HCT116 (cell line): ENCODE data around the gene ADGRE2. TPM values are rescaled to one million over a fixed set of nuclear protein-coding genes. Genes with fewer than 3 reads are reported as not detected.

Source experiments
- ATAC-seq: fragments of 200-7000 bp; cut with Tn5 transposase; 2 replicates; pipeline ENCODE4 v1.9.1; 2020; ENCODE audit warnings: mild to moderate bottlenecking, moderate library complexity
- BruUV-seq: library from RNA; stranded (reverse); fragments of 400-500 nt; replicated peaks from 2 replicates; lab custom pipeline; 2021; lab: Mats Ljungman, UMichigan
- CTCF ChIA-PET: fragments of 300-600 bp; sonication (Branson Sonifier 250); formaldehyde crosslinking; loops from one replicate; lab custom pipeline; 2021; ENCODE audit warnings: antibody characterized with exemption; lab: Charles Lee
- POLR2A ChIA-PET: fragments of 300-600, 350-600 bp; sonication (Branson Sonifier 250); formaldehyde crosslinking; loops from one replicate; lab custom pipeline; 2021; ENCODE audit warnings: antibody characterized with exemption; lab: Charles Lee
- RAD21 ChIA-PET, 2 experiments: fragments of 300-600 bp; sonication (Branson Sonifier 250); formaldehyde crosslinking; loops; one replicate each; lab custom pipeline; 2023; ENCODE audit warnings: low total read pairs in 2 of 2; ENCODE audit not compliant: uncharacterized antibody in 2 of 2, unreplicated experiment in 2 of 2, low non-redundant PET in 1 of 2; lab: Charles Lee
- DNase-seq: peaks from one replicate; pipeline ENCODE4 v3.0.0-alpha.2; 2010; ENCODE audit warnings: low read depth, low spot score
- H2AFZ ChIP-seq: fragments of 200-600 bp; shearing (Covaris generic), sonication (generic); 2 replicates; pipeline ENCODE4 v1.6.1; 2017; ENCODE audit warnings: low read depth, mixed run types, mixed read lengths, antibody characterized with exemption, low read length; ENCODE audit not compliant: poor library complexity, severe bottlenecking
- H3K27ac ChIP-seq: 2 replicates; pipeline ENCODE4 v1.5.1; 2012; ENCODE audit warnings: low read depth, low read length
- H3K27me3 ChIP-seq: fragments of 200-600 bp; sonication (generic); 2 replicates; pipeline ENCODE4 v1.6.1; 2016; ENCODE audit warnings: mixed run types, low read length, mixed read lengths; ENCODE audit not compliant: insufficient read depth
- H3K36me3 ChIP-seq, 2 experiments: fragments of 200-500 bp in 1 of 2; fragments of 200-600 bp in 1 of 2; sonication (Bioruptor generic) in 1 of 2; sonication (generic) in 1 of 2; 2 replicates each; pipeline versions ENCODE4 v1.5.1 to v1.6.1; 2014 to 2016; ENCODE audit warnings: low read length in 2 of 2, inconsistent platforms in 1 of 2, mixed read lengths in 1 of 2, mixed run types in 1 of 2; ENCODE audit not compliant: insufficient read depth in 2 of 2, control insufficient read depth in 1 of 2
- H3K4me1 ChIP-seq, 2 experiments: fragments of 200-600 bp in 1 of 2; sonication (generic) in 1 of 2; 2 replicates each; pipeline versions ENCODE4 v1.5.1 to v1.6.1; 2012 to 2017; ENCODE audit warnings: low read length in 2 of 2, inconsistent platforms in 1 of 2, mild to moderate bottlenecking in 1 of 2, mixed read lengths in 1 of 2, mixed run types in 1 of 2, moderate library complexity in 1 of 2; ENCODE audit not compliant: insufficient read depth in 2 of 2, control insufficient read depth in 1 of 2
- H3K4me2 ChIP-seq: fragments of 200-600 bp; sonication (generic); 2 replicates; pipeline ENCODE4 v1.6.1; 2017; ENCODE audit warnings: mixed run types, low read length, mixed read lengths
- H3K4me3 ChIP-seq, 2 experiments: fragments of 200-600 bp in 1 of 2; sonication (generic) in 1 of 2; replicated peaks in 1 of 2; 2 replicates each; pipeline ENCODE4 v1.5.1; 2011 to 2016; ENCODE audit warnings: low read length in 2 of 2, control low read depth in 1 of 2, low read depth in 1 of 2, mild to moderate bottlenecking in 1 of 2, mixed read lengths in 1 of 2, mixed run types in 1 of 2
- H3K79me2 ChIP-seq: fragments of 200-600 bp; sonication (generic); 2 replicates; pipeline ENCODE4 v1.6.1; 2017; ENCODE audit warnings: mild to moderate bottlenecking, mixed run types, low read length, moderate library complexity, mixed read lengths; ENCODE audit not compliant: insufficient read depth
- H3K9ac ChIP-seq: fragments of 200-600 bp; sonication (generic); 2 replicates; pipeline ENCODE4 v1.6.1; 2016; ENCODE audit warnings: low read length, mixed read lengths
- H3K9me2 ChIP-seq: fragments of 200-600 bp; sonication (generic), shearing (Covaris generic); 2 replicates; pipeline ENCODE4 v1.6.1; 2017; ENCODE audit warnings: mixed run types, mild to moderate bottlenecking, moderate library complexity; ENCODE audit not compliant: insufficient read depth
- H3K9me3 ChIP-seq, 2 experiments: fragments of 200-500 bp in 1 of 2; fragments of 200-600 bp in 1 of 2; sonication (Bioruptor generic) in 1 of 2; sonication (generic) in 1 of 2; 2 replicates each; pipeline ENCODE4 v1.6.1; 2014 to 2017; ENCODE audit warnings: low read length in 2 of 2, mixed read lengths in 2 of 2, inconsistent platforms in 1 of 2, low read depth in 1 of 2, mild to moderate bottlenecking in 1 of 2, mixed run types in 1 of 2, moderate library complexity in 1 of 2; ENCODE audit not compliant: control insufficient read depth in 1 of 2, insufficient read depth in 1 of 2
- H4K20me1 ChIP-seq: fragments of 200-600 bp; sonication (generic), shearing (Covaris generic); 2 replicates; pipeline ENCODE4 v1.6.1; 2017; ENCODE audit warnings: mixed run types, mild to moderate bottlenecking, moderate library complexity; ENCODE audit not compliant: insufficient read depth
- CBX3 ChIP-seq: IDR thresholded peaks from 2 replicates; pipeline ENCODE4 v1.6.1; 2012; ENCODE audit warnings: low read depth
- EGR1 ChIP-seq: IDR thresholded peaks from 2 replicates; pipeline ENCODE4 v1.6.1; 2012; ENCODE audit warnings: low read depth
- ELF1 ChIP-seq: IDR thresholded peaks from 2 replicates; pipeline ENCODE4 v1.6.1; 2012; ENCODE audit warnings: low read depth, borderline replicate concordance
- EZH2 ChIP-seq: fragments of 200-600 bp; sonication (generic); IDR thresholded peaks from 2 replicates; pipeline ENCODE4 v1.6.1; 2017; ENCODE audit warnings: antibody characterized with exemption, mixed run types
- EZH2phosphoT487 ChIP-seq: fragments of 200-600 bp; IDR thresholded peaks from 2 replicates; pipeline ENCODE4 v1.6.1; 2018; ENCODE audit warnings: antibody characterized with exemption, borderline replicate concordance
- SP1 ChIP-seq: IDR thresholded peaks from 2 replicates; pipeline ENCODE4 v1.6.1; 2012; ENCODE audit warnings: low read depth
- ZFX ChIP-seq: fragments of 450-650 bp; IDR thresholded peaks from 2 replicates; pipeline ENCODE4 v1.6.1; 2017
- ZNF274 ChIP-seq: fragments of 200-500 bp; sonication (Bioruptor generic); IDR thresholded peaks from 2 replicates; pipeline ENCODE4 v1.6.1; 2014; ENCODE audit warnings: mild to moderate bottlenecking, low read depth, low read length, inconsistent platforms
- intact Hi-C: fragments of 100-400 bp; cut with micrococcal nuclease; formaldehyde crosslinking; loops from 2 replicates; pipeline ENCODE4 v1.10.0; 2022
- total RNA-seq: library from RNA; stranded (reverse); gene quantifications from one replicate; pipeline ENCODE4 v1.2.1, GENCODE V29; 2021; ENCODE audit not compliant: unreplicated experiment
- TF ChIP-seq, protein P1 (sequence below): IDR thresholded peaks from 2 replicates; pipeline ENCODE4 v1.6.1; 2012

The ADGRE2 gene
- total RNA-seq, 1 experiment from 2014 or later, result 8.4 TPM

DNA sequence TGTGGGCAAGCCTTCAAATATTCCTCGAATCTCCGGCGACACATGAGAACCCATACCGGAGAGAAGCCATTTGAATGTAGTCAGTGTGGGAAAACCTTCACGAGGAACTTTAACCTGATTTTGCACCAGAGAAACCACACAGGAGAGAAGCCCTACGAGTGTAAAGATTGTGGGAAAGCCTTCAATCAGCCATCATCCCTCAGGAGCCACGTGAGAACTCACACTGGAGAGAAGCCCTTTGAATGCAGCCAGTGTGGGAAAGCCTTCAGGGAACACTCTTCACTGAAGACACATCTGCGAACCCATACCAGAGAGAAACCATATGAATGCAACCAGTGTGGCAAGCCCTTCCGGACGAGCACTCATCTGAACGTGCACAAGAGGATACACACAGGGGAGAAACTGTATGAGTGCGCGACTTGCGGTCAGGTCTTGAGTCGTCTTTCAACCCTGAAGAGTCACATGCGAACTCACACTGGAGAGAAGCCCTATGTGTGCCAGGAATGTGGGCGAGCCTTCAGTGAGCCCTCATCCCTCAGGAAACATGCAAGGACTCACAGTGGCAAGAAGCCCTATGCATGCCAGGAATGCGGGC is 59.7 kb downstream of the ADGRE2 start:
- Histone ChIP-seq H3K27ac (no peak overlapping the region), H3K9ac (no peak overlapping the region), H3K9me2 (no peaks in the 10 kb centered on the region), H3K9me3 (peaks cover 35 to 52% of the 10 kb centered on the region in 2 experiments), H3K36me3 (peaks cover 2 to 13% of the 10 kb centered on the region in 2 experiments; a peak in 2 of 4 replicates), H3K4me2 (no peak overlapping the region), H3K79me2 (no peaks in the 10 kb centered on the region), H2AFZ (no peak overlapping the region), H4K20me1 (no peaks in the 10 kb centered on the region), H3K4me1 (no peaks in the 10 kb centered on the region), H3K27me3 (no peaks in the 10 kb centered on the region), H3K4me3 (no peak overlapping the region)
- intact Hi-C loops, result no loop called here
- DNase-seq (no peak), ATAC-seq (no peak)
- TF ChIP-seq, protein P1, sequence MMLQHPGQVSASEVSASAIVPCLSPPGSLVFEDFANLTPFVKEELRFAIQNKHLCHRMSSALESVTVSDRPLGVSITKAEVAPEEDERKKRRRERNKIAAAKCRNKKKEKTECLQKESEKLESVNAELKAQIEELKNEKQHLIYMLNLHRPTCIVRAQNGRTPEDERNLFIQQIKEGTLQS, result no peak
- TF ChIP-seq SP1 (no peak), EGR1 (no peak), ZNF274 (peak; percentile 85), ZFX (no peak), CBX3 (peak; percentile 27; the same call in 1 of the 2 replicates), ELF1 (no peak), EZH2 (no peak)
- ChIA-PET RAD21 (no interaction called here), CTCF (no interaction called here), POLR2A (no interaction called here)
- no TSS peak for BruUV-seq

DNA sequence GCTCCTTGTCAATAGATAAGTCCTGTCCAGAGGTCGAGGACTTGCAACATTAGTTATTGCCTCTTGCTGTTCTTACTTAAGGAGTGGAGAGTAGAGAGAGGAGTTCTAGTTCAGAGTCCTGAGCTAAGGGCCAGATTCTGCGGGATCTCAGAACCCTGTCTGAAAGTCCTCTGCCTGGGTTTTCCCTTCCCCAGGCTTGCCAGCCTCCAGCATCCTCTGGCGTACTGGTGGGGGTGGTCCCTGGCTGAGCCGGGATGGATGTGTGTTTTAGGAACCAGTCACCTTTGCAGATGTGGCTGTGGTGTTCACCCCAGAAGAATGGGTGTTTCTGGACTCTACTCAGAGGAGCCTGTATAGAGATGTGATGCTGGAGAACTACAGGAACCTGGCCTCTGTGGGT is 62.5 kb downstream of the ADGRE2 start:
- no peak overlapping the region for H2AFZ ChIP-seq
- ChIA-PET RAD21 (no interaction called here), POLR2A (no interaction called here), CTCF (no interaction called here)
- no peaks in the 10 kb centered on the region for H3K27me3 ChIP-seq
- no peaks in the 10 kb centered on the region for H3K4me1 ChIP-seq
- ATAC-seq (no peak), DNase-seq (no peak)
- H3K4me2 ChIP-seq, result no peak overlapping the region
- no peaks in the 10 kb centered on the region for H3K9me2 ChIP-seq
- H3K9me3 ChIP-seq, result peaks cover 29 to 41% of the 10 kb centered on the region in 2 experiments
- no peak overlapping the region for H3K27ac ChIP-seq
- intact Hi-C loops, result no loop called here
- H3K9ac ChIP-seq, result no peak overlapping the region
- no TSS peak for BruUV-seq
- H4K20me1 ChIP-seq, result no peaks in the 10 kb centered on the region
- H3K4me3 ChIP-seq, result no peak overlapping the region
- H3K79me2 ChIP-seq, result no peaks in the 10 kb centered on the region
- H3K36me3 ChIP-seq, result peaks cover 2 to 13% of the 10 kb centered on the region in 2 experiments; a peak in 2 of 4 replicates
- TF ChIP-seq EZH2phosphoT487 (no peak), SP1 (no peak)
- TF ChIP-seq, all 23 proteins: peak for 0
